Measurements from ENCODE around the gene FYB1.

DNA sequence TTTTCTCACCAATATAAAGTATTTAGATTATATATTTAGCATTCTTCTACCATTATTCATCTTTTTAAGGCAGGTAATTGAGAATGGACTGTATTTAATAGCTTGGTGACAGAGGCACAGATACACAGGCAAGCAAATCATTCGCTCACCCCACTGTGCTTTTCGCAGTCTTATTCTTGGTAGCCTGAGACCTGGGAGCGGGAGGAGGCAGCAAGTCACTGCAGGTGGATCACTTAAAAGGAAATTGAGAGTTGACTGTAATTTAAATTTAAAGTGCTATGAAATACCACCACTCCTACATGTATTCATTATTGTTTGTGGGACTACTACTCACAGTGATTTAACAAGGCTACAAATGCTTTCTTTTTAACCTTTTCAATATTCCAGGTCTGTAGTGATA lies 154.9 kb downstream of the FYB1 start:
- TF ChIP-seq CTCF (IDR thresholded peaks at IDR 0.05) = no peak
- TF ChIP-seq POLR2A (IDR thresholded peaks at IDR 0.05) = no peak

Measured in heart left ventricle (tissue), 13 donors.